Panc1 (cell line): ENCODE results near the gene SOX30. TPM values are rescaled to one million over a fixed set of nuclear protein-coding genes. Genes with fewer than 3 reads are reported as not detected.

Experiments
- ATAC-seq: fragments of 200-7000 bp; cut with Tn5 transposase; 2 replicates; pipeline ENCODE4 v1.9.1; 2020; ENCODE audit warnings: mild to moderate bottlenecking, moderate library complexity
- BruUV-seq: library from RNA; stranded (reverse); fragments of 400-500 nt; replicated peaks from 2 replicates; lab custom pipeline; 2021; lab: Mats Ljungman, UMichigan
- CTCF ChIA-PET: fragments of 300-600 bp; sonication (Branson Sonifier 250); formaldehyde crosslinking; loops from one replicate; lab custom pipeline; 2022; ENCODE audit warnings: antibody characterized with exemption; lab: Charles Lee
- POLR2A ChIA-PET: fragments of 300-600 bp; sonication (Branson Sonifier 250); formaldehyde crosslinking; loops from one replicate; lab custom pipeline; 2022; ENCODE audit warnings: antibody characterized with exemption; lab: Charles Lee
- DNase-seq: peaks from one replicate; pipeline ENCODE4 v3.0.0-alpha.2; 2010; ENCODE audit warnings: low read depth, low spot score
- H3K27ac ChIP-seq: 2 replicates; pipeline ENCODE4 v1.5.1; 2011; ENCODE audit warnings: mild to moderate bottlenecking, low read length, inconsistent platforms
- H3K27me3 ChIP-seq: fragments of 200-500 bp; sonication (Bioruptor generic); 2 replicates; pipeline ENCODE4 v1.6.0; 2014; ENCODE audit warnings: low read length, inconsistent platforms; ENCODE audit not compliant: control insufficient read depth, insufficient read depth
- H3K36me3 ChIP-seq: fragments of 200-500 bp; sonication (Bioruptor generic); 2 replicates; pipeline ENCODE4 v1.5.1; 2014; ENCODE audit warnings: inconsistent platforms, mild to moderate bottlenecking, low read length, moderate library complexity; ENCODE audit not compliant: control insufficient read depth, insufficient read depth
- H3K4me1 ChIP-seq: 2 replicates; pipeline ENCODE4 v1.5.1; 2011; ENCODE audit warnings: inconsistent platforms, mild to moderate bottlenecking, low read length, moderate library complexity; ENCODE audit not compliant: control insufficient read depth, insufficient read depth
- H3K4me3 ChIP-seq, 2 experiments: 2 replicates each; pipeline ENCODE4 v1.5.1; 2011 to 2012; ENCODE audit warnings: low read depth in 2 of 2, low read length in 2 of 2, mild to moderate bottlenecking in 2 of 2, inconsistent platforms in 1 of 2, moderate library complexity in 1 of 2
- H3K9me3 ChIP-seq: fragments of 200-500 bp; sonication (Bioruptor generic); 2 replicates; pipeline ENCODE4 v1.5.1; 2014; ENCODE audit warnings: low read depth, mild to moderate bottlenecking, inconsistent platforms, low read length, moderate library complexity; ENCODE audit not compliant: control insufficient read depth, insufficient read depth
- CTCF ChIP-seq: fragments of 450-650 bp; IDR thresholded peaks from 2 replicates; pipeline ENCODE4 v1.5.1; 2017; ENCODE audit warnings: mild to moderate bottlenecking
- POLR2AphosphoS5 ChIP-seq: IDR thresholded peaks from 2 replicates; pipeline ENCODE4 v1.6.1; 2012; ENCODE audit warnings: mild to moderate bottlenecking, low read depth, low read length, moderate library complexity
- REST ChIP-seq, 2 experiments: IDR thresholded peaks; 2 replicates each; pipeline ENCODE4 v1.6.1; 2011 to 2012; ENCODE audit warnings: low read depth in 2 of 2, control low read depth in 1 of 2, low read length in 1 of 2, mild to moderate bottlenecking in 1 of 2, moderate library complexity in 1 of 2; ENCODE audit not compliant: insufficient read depth in 1 of 2
- SIN3A ChIP-seq: IDR thresholded peaks from 2 replicates; pipeline ENCODE4 v1.6.1; 2012; ENCODE audit warnings: low read depth, mild to moderate bottlenecking, low read length, moderate library complexity, borderline replicate concordance; ENCODE audit not compliant: insufficient read depth
- TCF7L2 ChIP-seq: IDR thresholded peaks from 2 replicates; pipeline ENCODE4 v1.6.1; 2011; ENCODE audit warnings: mild to moderate bottlenecking, low read depth, low read length, inconsistent platforms
- in situ Hi-C: cut with HindIII; loops from 2 replicates; pipeline ENCODE4 v1.10.0; 2016; ENCODE audit warnings: low sequenced_read_pairs, low pct_unique_long_range_greater_than_20kb
- intact Hi-C: fragments of 100-400 bp; cut with micrococcal nuclease; formaldehyde crosslinking; loops from one replicate; pipeline ENCODE4 v1.10.0; 2022; ENCODE audit not compliant: unreplicated experiment
- total RNA-seq: library from RNA; stranded (reverse); gene quantifications from one replicate; pipeline ENCODE4 v1.2.1, GENCODE V29; 2021; ENCODE audit not compliant: unreplicated experiment

SOX30 gene
- total RNA-seq, 1 experiment from 2014 or later = not detected

GRCh38 chr5:157608972-157609565, 43.2 kb downstream of the SOX30 start:
- no peak for DNase-seq
- no peaks in the 10 kb centered on the region for H3K27me3 ChIP-seq
- ChIA-PET CTCF (no interaction called here), POLR2A (no interaction called here)
- no peaks in the 10 kb centered on the region for H3K4me1 ChIP-seq
- in situ Hi-C loops (no loop called here), intact Hi-C loops (no loop called here)
- no peak overlapping the region for H3K4me3 ChIP-seq
- BruUV-seq = no TSS peak
- H3K36me3 ChIP-seq = no peaks in the 10 kb centered on the region
- H3K27ac ChIP-seq = no peak overlapping the region
- H3K9me3 ChIP-seq = no peaks in the 10 kb centered on the region
- no peak for TF ChIP-seq REST (IDR thresholded peaks at IDR 0.05; ENCODE audit: insufficient read depth in 1 of 2, low read depth in 2 of 2, low read length in 1 of 2)
- TF ChIP-seq CTCF = no peak
- no peak for TF ChIP-seq SIN3A
- no peak for TF ChIP-seq TCF7L2
- no peak for TF ChIP-seq POLR2AphosphoS5
- ATAC-seq = no peak

GRCh38 chr5:157607371-157608161, 44.7 kb downstream of the SOX30 start:
- intact Hi-C loops (no loop called here), in situ Hi-C loops (no loop called here)
- Histone ChIP-seq H3K4me3 (no peak overlapping the region), H3K27me3 (no peaks in the 10 kb centered on the region), H3K9me3 (no peaks in the 10 kb centered on the region), H3K4me1 (no peaks in the 10 kb centered on the region), H3K36me3 (no peaks in the 10 kb centered on the region), H3K27ac (no peak overlapping the region)
- ATAC-seq (peak; percentile 71), DNase-seq (no peak)
- CTCF ChIA-PET = no interaction called here
- POLR2A ChIA-PET = no interaction called here
- no TSS peak for BruUV-seq
- TF ChIP-seq POLR2AphosphoS5 (no peak), CTCF (no peak), REST (IDR thresholded peaks at IDR 0.05; ENCODE audit: insufficient read depth in 1 of 2, low read depth in 2 of 2, low read length in 1 of 2) (no peak), TCF7L2 (no peak), SIN3A (no peak)
